Measurements from ENCODE around the gene ERICH6.

The ERICH6 gene

DNA sequence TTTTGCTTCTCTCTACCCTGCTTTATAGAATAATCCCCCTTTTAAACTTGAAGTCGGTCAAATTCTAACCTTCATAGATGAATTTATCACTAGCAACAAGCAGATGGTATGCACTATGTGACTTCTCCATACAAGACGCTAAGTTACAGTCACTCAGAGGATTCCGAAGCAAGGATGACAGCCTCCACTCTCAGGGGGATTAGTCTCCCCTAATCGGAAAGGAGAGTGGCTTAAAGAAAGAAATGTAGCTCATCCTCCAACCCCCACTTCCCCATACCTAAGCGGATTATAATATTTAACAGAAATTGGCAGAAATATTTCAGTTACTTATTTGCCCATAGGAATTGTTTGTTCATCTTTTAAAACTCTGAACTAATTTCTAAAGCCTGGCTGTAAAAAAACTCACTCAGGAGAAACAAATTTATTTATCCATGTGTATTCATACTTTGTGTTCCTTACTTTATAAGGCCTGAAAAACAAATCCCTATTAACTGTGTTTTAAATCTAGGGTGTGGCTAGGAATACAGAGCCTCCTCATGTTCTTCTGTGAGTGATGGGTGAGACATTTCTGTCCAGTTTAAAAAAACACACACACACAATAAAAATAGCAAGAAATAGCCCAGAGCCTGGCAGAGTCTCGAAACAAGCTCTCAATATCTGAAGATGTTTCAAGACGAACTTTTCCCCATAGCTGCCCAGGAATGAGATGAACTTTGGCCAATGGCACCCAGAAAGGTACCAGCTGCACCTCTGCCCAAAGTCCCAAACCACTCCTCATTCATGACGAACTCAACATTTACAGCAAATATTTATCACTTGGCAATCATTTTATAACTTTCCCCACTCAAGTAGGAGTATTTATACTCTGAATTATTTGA, 40.6 kb upstream of the ERICH6 start:
- no peak overlapping the region for H3K9ac ChIP-seq (ENCODE audit: low read length)
- H3K4me3 ChIP-seq (ENCODE audit: low read length), result no peak overlapping the region
- peaks cover 24% of the 10 kb centered on the region for H3K36me3 ChIP-seq (replicated peaks; ENCODE audit: low read depth, low read length)
- H3K79me2 ChIP-seq (ENCODE audit: low read length), result peaks cover 86% of the 10 kb centered on the region
- H3K9me3 ChIP-seq (ENCODE audit: insufficient read depth, low read length), result no peaks in the 10 kb centered on the region
- H3K27me3 ChIP-seq (ENCODE audit: low read depth, low read length), result no peaks in the 10 kb centered on the region
- peaks cover 59% of the 10 kb centered on the region for H3K4me1 ChIP-seq (ENCODE audit: low read length)
- peaks cover 77% of the 10 kb centered on the region for H4K20me1 ChIP-seq (ENCODE audit: insufficient read depth, low read length)
- no peak overlapping the region for H2AFZ ChIP-seq (ENCODE audit: low read depth, low read length)
- peak overlapping the region; percentile 53 for H3K4me2 ChIP-seq (ENCODE audit: low read length)
- no peak for TF ChIP-seq EZH2phosphoT487 (IDR thresholded peaks at IDR 0.05; ENCODE audit: low read depth)
- TF ChIP-seq, protein P1, sequence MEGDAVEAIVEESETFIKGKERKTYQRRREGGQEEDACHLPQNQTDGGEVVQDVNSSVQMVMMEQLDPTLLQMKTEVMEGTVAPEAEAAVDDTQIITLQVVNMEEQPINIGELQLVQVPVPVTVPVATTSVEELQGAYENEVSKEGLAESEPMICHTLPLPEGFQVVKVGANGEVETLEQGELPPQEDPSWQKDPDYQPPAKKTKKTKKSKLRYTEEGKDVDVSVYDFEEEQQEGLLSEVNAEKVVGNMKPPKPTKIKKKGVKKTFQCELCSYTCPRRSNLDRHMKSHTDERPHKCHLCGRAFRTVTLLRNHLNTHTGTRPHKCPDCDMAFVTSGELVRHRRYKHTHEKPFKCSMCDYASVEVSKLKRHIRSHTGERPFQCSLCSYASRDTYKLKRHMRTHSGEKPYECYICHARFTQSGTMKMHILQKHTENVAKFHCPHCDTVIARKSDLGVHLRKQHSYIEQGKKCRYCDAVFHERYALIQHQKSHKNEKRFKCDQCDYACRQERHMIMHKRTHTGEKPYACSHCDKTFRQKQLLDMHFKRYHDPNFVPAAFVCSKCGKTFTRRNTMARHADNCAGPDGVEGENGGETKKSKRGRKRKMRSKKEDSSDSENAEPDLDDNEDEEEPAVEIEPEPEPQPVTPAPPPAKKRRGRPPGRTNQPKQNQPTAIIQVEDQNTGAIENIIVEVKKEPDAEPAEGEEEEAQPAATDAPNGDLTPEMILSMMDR (IDR thresholded peaks at IDR 0.05; ENCODE audit: low read depth, low read length), result no peak
- H3K27ac ChIP-seq (ENCODE audit: low read length), result no peak overlapping the region

DNA sequence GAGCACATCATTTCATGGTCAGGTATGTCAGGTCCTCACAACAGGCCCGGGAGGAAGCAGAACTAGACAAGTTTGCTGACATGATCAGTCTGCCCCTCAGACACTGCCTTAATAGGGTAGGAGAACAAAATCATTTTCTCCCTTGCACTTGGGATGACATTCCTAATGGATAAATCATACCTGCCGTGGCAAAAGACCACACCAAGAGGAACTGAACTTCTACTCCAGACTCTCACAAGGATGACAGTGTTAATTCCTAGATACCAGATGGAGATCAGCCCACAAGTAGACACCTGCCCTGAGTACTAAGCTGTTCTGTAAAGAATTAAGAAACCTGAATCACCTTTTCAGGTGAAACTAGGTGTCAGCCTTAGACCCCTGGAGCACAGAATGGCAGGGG, 39.8 kb upstream of the ERICH6 start:
- Histone ChIP-seq H3K79me2 (ENCODE audit: low read length) (peaks cover 81% of the 10 kb centered on the region), H3K4me3 (ENCODE audit: low read length) (peak overlapping the region; percentile 32; the same call in 1 of the 2 replicates), H4K20me1 (ENCODE audit: insufficient read depth, low read length) (peaks cover 70% of the 10 kb centered on the region), H3K27me3 (ENCODE audit: low read depth, low read length) (no peaks in the 10 kb centered on the region), H2AFZ (ENCODE audit: low read depth, low read length) (no peak overlapping the region), H3K36me3 (replicated peaks; ENCODE audit: low read depth, low read length) (peaks cover 28% of the 10 kb centered on the region), H3K9ac (ENCODE audit: low read length) (no peak overlapping the region), H3K27ac (ENCODE audit: low read length) (no peak overlapping the region), H3K9me3 (ENCODE audit: insufficient read depth, low read length) (no peaks in the 10 kb centered on the region), H3K4me2 (ENCODE audit: low read length) (peak overlapping the region; percentile 53), H3K4me1 (ENCODE audit: low read length) (peaks cover 67% of the 10 kb centered on the region)
- no peak for TF ChIP-seq EZH2phosphoT487 (IDR thresholded peaks at IDR 0.05; ENCODE audit: low read depth)

DNA sequence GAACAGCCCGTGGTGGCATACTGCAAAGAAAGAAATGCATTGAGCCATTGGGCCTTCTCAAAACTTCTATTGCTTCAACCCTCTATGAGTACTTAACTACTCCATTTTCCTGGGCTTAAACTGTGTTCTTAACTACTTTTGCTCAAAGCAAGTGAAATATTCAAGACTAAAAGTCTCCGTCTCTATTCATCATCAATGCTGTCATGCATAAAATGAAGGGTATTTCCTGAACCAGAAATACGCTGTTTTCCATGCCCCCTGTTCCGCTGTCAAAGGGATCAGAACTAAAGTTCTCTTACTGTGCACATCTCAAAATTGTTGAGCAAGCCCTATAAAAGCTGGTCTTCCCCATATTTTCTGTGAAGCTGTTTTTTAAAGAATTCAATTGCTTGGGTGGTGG, 39.0 kb upstream of the ERICH6 start:
- H3K9ac ChIP-seq (ENCODE audit: low read length), result no peak overlapping the region
- peak overlapping the region; percentile 7; the same call in 1 of the 2 replicates for H3K27ac ChIP-seq (ENCODE audit: low read length)
- H4K20me1 ChIP-seq (ENCODE audit: insufficient read depth, low read length), result peaks cover 62% of the 10 kb centered on the region
- TF ChIP-seq, protein P1 (IDR thresholded peaks at IDR 0.05; ENCODE audit: low read depth, low read length), result no peak
- TF ChIP-seq EZH2phosphoT487 (IDR thresholded peaks at IDR 0.05; ENCODE audit: low read depth), result no peak
- peaks cover 29% of the 10 kb centered on the region for H3K36me3 ChIP-seq (replicated peaks; ENCODE audit: low read depth, low read length)
- no peaks in the 10 kb centered on the region for H3K9me3 ChIP-seq (ENCODE audit: insufficient read depth, low read length)
- H2AFZ ChIP-seq (ENCODE audit: low read depth, low read length), result no peak overlapping the region
- H3K27me3 ChIP-seq (ENCODE audit: low read depth, low read length), result no peaks in the 10 kb centered on the region
- H3K4me2 ChIP-seq (ENCODE audit: low read length), result peak overlapping the region; percentile 53
- peaks cover 75% of the 10 kb centered on the region for H3K4me1 ChIP-seq (ENCODE audit: low read length)
- peaks cover 73% of the 10 kb centered on the region for H3K79me2 ChIP-seq (ENCODE audit: low read length)
- peak overlapping the region; percentile 32 for H3K4me3 ChIP-seq (ENCODE audit: low read length)

DNA sequence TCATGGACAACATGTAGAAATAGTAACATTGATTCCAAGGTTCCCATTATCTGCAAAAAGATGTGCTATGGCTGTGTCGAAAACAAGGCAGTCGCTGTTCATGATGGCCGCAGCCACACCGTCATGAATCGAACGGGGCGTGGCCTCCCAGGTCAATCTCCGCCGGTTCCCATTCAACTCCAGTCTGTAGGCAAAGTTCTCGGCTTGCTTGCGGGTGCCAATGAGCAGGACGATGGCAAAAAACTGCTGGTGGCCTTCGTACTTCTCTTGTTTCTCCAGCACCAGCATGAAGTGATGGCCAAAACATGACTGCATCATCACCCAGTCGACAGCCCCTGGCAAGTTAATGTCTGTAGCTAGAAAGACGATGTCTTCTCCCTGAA, 38.4 kb upstream of the ERICH6 start:
- Histone ChIP-seq H3K9me3 (ENCODE audit: insufficient read depth, low read length) (no peaks in the 10 kb centered on the region), H3K4me1 (ENCODE audit: low read length) (peaks cover 80% of the 10 kb centered on the region), H3K4me3 (ENCODE audit: low read length) (0 out of 2 replicates have a peak overlapping the region, but pooled peaks have one; percentile 32), H2AFZ (ENCODE audit: low read depth, low read length) (no peak overlapping the region), H3K79me2 (ENCODE audit: low read length) (peaks cover 68% of the 10 kb centered on the region), H4K20me1 (ENCODE audit: insufficient read depth, low read length) (peaks cover 59% of the 10 kb centered on the region), H3K9ac (ENCODE audit: low read length) (no peak overlapping the region), H3K4me2 (ENCODE audit: low read length) (peak overlapping the region; percentile 53), H3K27me3 (ENCODE audit: low read depth, low read length) (no peaks in the 10 kb centered on the region), H3K27ac (ENCODE audit: low read length) (peak overlapping the region; percentile 7; the same call in 1 of the 2 replicates), H3K36me3 (replicated peaks; ENCODE audit: low read depth, low read length) (peaks cover 29% of the 10 kb centered on the region)
- no peak for TF ChIP-seq EZH2phosphoT487 (IDR thresholded peaks at IDR 0.05; ENCODE audit: low read depth)
- TF ChIP-seq, protein P1 (IDR thresholded peaks at IDR 0.05; ENCODE audit: low read depth, low read length), result no peak

Measured in OCI-LY3 (cell line).